Measurements from ENCODE around the gene FNDC4. TPM values are rescaled to one million over a fixed set of nuclear protein-coding genes. Genes with fewer than 3 reads are reported as not detected.

The FNDC4 gene
- total RNA-seq, 3 donors from 2014 or later = 12.4 to 57.7 (median 57.3) TPM

- Histone ChIP-seq H3K4me1 (peaks cover 0 to 7% of the 10 kb centered on the region in 2 donors), H3K9me3 (no peaks in the 10 kb centered on the region), H3K36me3 (no peaks in the 10 kb centered on the region), H3K27me3 (no peaks in the 10 kb centered on the region), H3K4me3 (no peak overlapping the region), H3K27ac (no peak overlapping the region)
- TF ChIP-seq POLR2A (IDR thresholded peaks at IDR 0.05) = no peak
- no peak for TF ChIP-seq CTCF (IDR thresholded peaks at IDR 0.05)
- TF ChIP-seq POLR2AphosphoS5 (IDR thresholded peaks at IDR 0.05) = no peak
- intact Hi-C loops (cut with DNase I; ENCODE audit: low total_unique reads) = no loop called here
- DNase-seq (ENCODE audit: low spot score in 2 of 2) = no peak
Observed at GRCh38 chr2:27498975-27499374, 4.0 kb upstream of the FNDC4 start.

- TF ChIP-seq POLR2AphosphoS5 (IDR thresholded peaks at IDR 0.05) (no peak), POLR2A (IDR thresholded peaks at IDR 0.05) (no peak), CTCF (IDR thresholded peaks at IDR 0.05) (no peak)
- intact Hi-C loops (cut with DNase I; ENCODE audit: low total_unique reads) = no loop called here
- H3K9me3 ChIP-seq = no peaks in the 10 kb centered on the region
- H3K27ac ChIP-seq = no peak overlapping the region
- no peak for DNase-seq (ENCODE audit: low spot score in 2 of 2)
- H3K27me3 ChIP-seq = no peaks in the 10 kb centered on the region
- H3K4me1 ChIP-seq = peaks cover 0 to 7% of the 10 kb centered on the region in 2 donors
- no peaks in the 10 kb centered on the region for H3K36me3 ChIP-seq
- H3K4me3 ChIP-seq = no peak overlapping the region
Observed at GRCh38 chr2:27497288-27497627, 2.3 kb upstream of the FNDC4 start.

- no peak for DNase-seq (ENCODE audit: low spot score in 2 of 2)
- H3K36me3 ChIP-seq = no peaks in the 10 kb centered on the region
- intact Hi-C loops (cut with DNase I; ENCODE audit: low total_unique reads) = no loop called here
- peaks cover 0 to 7% of the 10 kb centered on the region in 2 donors for H3K4me1 ChIP-seq
- H3K9me3 ChIP-seq = no peaks in the 10 kb centered on the region
- TF ChIP-seq POLR2A (IDR thresholded peaks at IDR 0.05) (no peak), POLR2AphosphoS5 (IDR thresholded peaks at IDR 0.05) (no peak), CTCF (IDR thresholded peaks at IDR 0.05) (no peak)
- no peak within 1 kb of the TSS for H3K4me3 ChIP-seq
- H3K27ac ChIP-seq = no peak within 1 kb of the TSS
- H3K27me3 ChIP-seq = no peaks in the 10 kb centered on the region
Observed at GRCh38 chr2:27496357-27497287, 1.6 kb upstream of the FNDC4 start, which contains the start of gene GCKR. TSS of gene GCKR (plus strand) at chr2:27496839. CDS start at chr2:27496905, 66 bp downstream.

- Histone ChIP-seq H3K36me3 (no peaks in the 10 kb centered on the region), H3K9me3 (no peaks in the 10 kb centered on the region), H3K27me3 (no peaks in the 10 kb centered on the region), H3K27ac (no peak overlapping the region), H3K4me1 (peaks cover 0 to 7% of the 10 kb centered on the region in 2 donors), H3K4me3 (no peak overlapping the region)
- DNase-seq (ENCODE audit: low spot score in 2 of 2) = no peak
- TF ChIP-seq POLR2AphosphoS5 (IDR thresholded peaks at IDR 0.05) = no peak
- no peak for TF ChIP-seq POLR2A (IDR thresholded peaks at IDR 0.05)
- TF ChIP-seq CTCF (IDR thresholded peaks at IDR 0.05) = no peak
- intact Hi-C loops (cut with DNase I; ENCODE audit: low total_unique reads) = no loop called here
Observed at GRCh38 chr2:27495840-27496356, 898 bp upstream of the FNDC4 start.
